Activated CD4-positive, alpha-beta memory T cell treated with anti-CD3 and anti-CD28 coated beads, Interleukin-2, amount 10 ng/mL, durations not matched to agents 7 days and 5 days (primary cell): ENCODE measurements around the gene BRD8. TPM values are rescaled to one million over a fixed set of nuclear protein-coding genes. Genes with fewer than 3 reads are reported as not detected.
A peak's percentile ranks its signal among the peaks of the same experiment; 100 is the strongest.

Experiments used
- CTCF ChIA-PET: fragments of 350-600 bp; sonication (Branson Sonifier 250); formaldehyde crosslinking; loops from one replicate; lab custom pipeline; 2021; ENCODE audit warnings: antibody characterized with exemption, inconsistent platforms; lab: Charles Lee
- POLR2A ChIA-PET: fragments of 350-600 bp; sonication (Branson Sonifier 250); formaldehyde crosslinking; loops from one replicate; lab custom pipeline; 2021; ENCODE audit warnings: antibody characterized with exemption; lab: Charles Lee
- DNase-seq: peaks from one replicate; pipeline ENCODE4 v3.0.0-alpha.2; 2020
- H3K27ac Mint-ChIP-seq: one replicate; pipeline ENCODE4 v1.8.0; 2021; ENCODE audit warnings: mild to moderate bottlenecking, mixed read lengths
- H3K27me3 Mint-ChIP-seq: one replicate; pipeline ENCODE4 v1.8.0; 2021; ENCODE audit warnings: mixed read lengths
- H3K36me3 Mint-ChIP-seq: one replicate; pipeline ENCODE4 v1.8.0; 2021; ENCODE audit warnings: low read depth, mixed read lengths
- H3K4me1 Mint-ChIP-seq: one replicate; pipeline ENCODE4 v1.8.0; 2021; ENCODE audit warnings: mixed read lengths
- H3K4me3 Mint-ChIP-seq: one replicate; pipeline ENCODE4 v1.8.0; 2021; ENCODE audit warnings: mild to moderate bottlenecking, mixed read lengths
- H3K9me3 Mint-ChIP-seq: one replicate; pipeline ENCODE4 v1.8.0; 2021; ENCODE audit warnings: mixed read lengths
- total RNA-seq, 2 experiments: library from RNA; stranded (reverse); gene quantifications; one replicate each; pipeline ENCODE4 v1.2.3, GENCODE V29; 2021

The BRD8 gene
- total RNA-seq, 2 experiments from 2014 or later, result 62.9 to 72.7 TPM

GRCh38 chr5:138188626-138189025 is 10.2 kb upstream of the BRD8 start:
- H3K4me1 Mint-ChIP-seq, result no peaks in the 10 kb centered on the region
- no peaks in the 10 kb centered on the region for H3K9me3 Mint-ChIP-seq
- CTCF ChIA-PET, result interaction anchor here (0.7 to 1.3 kb wide), 3 partner anchors 9 to 222 kb away, joined by 3 to 6 read pairs (median 3); partner anchors contain the start of gene KIF20A
- H3K36me3 Mint-ChIP-seq, result peaks cover 79% of the 10 kb centered on the region
- no peaks in the 10 kb centered on the region for H3K27me3 Mint-ChIP-seq
- POLR2A ChIA-PET, result interaction anchor here (1.1 to 3.3 kb wide), 3 partner anchors 10 to 24 kb away, joined by 3 to 9 read pairs (median 6); partner anchors contain the start of genes BRD8, CDC23 and KIF20A
- DNase-seq, result no peak
- no peak overlapping the region for H3K27ac Mint-ChIP-seq
- H3K4me3 Mint-ChIP-seq, result no peak overlapping the region

DNA sequence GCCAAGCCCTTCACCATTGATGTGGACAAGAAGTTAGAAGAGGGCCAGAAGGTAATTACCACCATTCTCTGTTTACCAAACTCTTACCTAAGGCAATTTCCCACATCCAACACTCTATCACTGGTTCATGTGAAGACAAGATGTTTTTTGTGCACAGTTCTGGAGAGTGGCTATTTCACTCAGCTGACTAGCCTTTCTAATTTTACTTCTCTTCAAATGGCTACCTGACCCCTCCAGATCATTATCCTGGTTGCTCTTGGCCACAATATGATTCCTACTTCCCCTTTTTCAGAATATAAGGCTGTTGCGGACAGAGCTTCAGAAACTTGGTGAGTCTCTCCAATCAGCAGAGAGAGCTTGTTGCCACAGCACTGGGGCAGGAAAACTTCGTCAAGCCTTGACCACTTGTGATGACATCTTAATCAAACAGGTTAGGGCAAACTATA is 7.6 kb upstream of the BRD8 start:
- no peak overlapping the region for H3K4me3 Mint-ChIP-seq
- H3K9me3 Mint-ChIP-seq, result no peaks in the 10 kb centered on the region
- H3K27ac Mint-ChIP-seq, result no peak overlapping the region
- no peaks in the 10 kb centered on the region for H3K27me3 Mint-ChIP-seq
- POLR2A ChIA-PET, result interaction anchor here (0.8 to 3.3 kb wide), 4 partner anchors 9 to 166 kb away, joined by 3 to 9 read pairs (median 5); partner anchors contain the start of genes BRD8, CDC23 and KDM3B
- H3K4me1 Mint-ChIP-seq, result peaks cover 3% of the 10 kb centered on the region
- CTCF ChIA-PET, result no interaction called here
- no peak for DNase-seq
- H3K36me3 Mint-ChIP-seq, result peaks cover 86% of the 10 kb centered on the region

DNA sequence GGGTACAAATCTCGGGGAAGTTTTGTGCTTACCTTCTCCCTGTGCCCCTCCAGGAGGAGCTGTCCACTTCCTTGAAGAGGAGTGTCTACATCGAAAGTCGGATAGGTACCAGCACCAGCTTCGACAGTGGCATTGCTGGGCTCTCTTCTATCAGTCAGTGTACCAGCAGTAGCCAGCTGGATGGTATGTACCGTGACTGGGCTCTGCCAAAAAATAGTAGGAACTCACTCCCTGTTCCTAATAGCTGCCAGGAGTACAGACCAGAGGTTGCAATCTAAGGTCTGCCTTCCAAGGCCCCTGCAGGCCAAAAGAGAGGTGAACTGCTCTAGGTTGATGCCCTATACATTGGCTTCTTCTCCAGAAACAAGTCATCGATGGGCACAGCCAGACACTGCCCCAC is 4.4 kb upstream of the BRD8 start:
- H3K9me3 Mint-ChIP-seq, result no peaks in the 10 kb centered on the region
- CTCF ChIA-PET, result interaction anchor here (3.4 kb wide), 1 partner anchor 170 kb away, joined by 11 read pairs; the partner anchor contains the start of gene KDM3B
- DNase-seq, result no peak

DNA sequence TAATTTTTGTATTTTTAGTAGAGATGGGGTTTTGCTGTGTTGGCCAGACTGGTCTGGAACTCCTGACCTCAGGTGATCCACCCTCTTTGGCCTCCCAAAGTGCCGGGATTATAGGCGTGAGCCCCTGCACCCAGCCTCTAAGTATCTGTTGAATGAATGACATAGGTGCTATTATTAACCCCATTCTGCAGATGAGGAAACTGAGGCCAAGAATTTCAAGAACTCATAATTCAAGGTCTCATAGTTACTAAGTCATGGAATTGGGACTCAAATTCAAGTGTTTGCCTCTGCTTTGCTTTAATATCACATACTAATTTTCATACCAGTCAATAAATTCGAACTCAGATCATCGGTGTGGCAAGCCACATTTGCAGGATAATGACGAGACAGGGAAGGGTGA is 2.4 kb upstream of the BRD8 start:
- CTCF ChIA-PET, result interaction anchor here (0.9 to 5.9 kb wide), 5 partner anchors 9 to 323 kb away, joined by 3 to 59 read pairs (median 4); partner anchors contain the start of genes CDC25C and KDM3B
- peaks cover 55% of the 10 kb centered on the region for H3K36me3 Mint-ChIP-seq
- no peaks in the 10 kb centered on the region for H3K9me3 Mint-ChIP-seq
- POLR2A ChIA-PET, result interaction anchor here (4.1 to 5.4 kb wide), 2 partner anchors 32 to 172 kb away, joined by 30 to 44 read pairs; partner anchors contain the start of genes CDC23 and KDM3B
- no peak for DNase-seq
- H3K4me3 Mint-ChIP-seq, result no peak overlapping the region
- H3K27ac Mint-ChIP-seq, result no peak overlapping the region
- no peaks in the 10 kb centered on the region for H3K27me3 Mint-ChIP-seq
- peaks cover 31% of the 10 kb centered on the region for H3K4me1 Mint-ChIP-seq

More for the DNA sequence above, 4.4 kb upstream of the BRD8 start:
- H3K4me3 Mint-ChIP-seq, result no peak overlapping the region
- H3K27ac Mint-ChIP-seq, result no peak overlapping the region
- peaks cover 18% of the 10 kb centered on the region for H3K4me1 Mint-ChIP-seq
- no peaks in the 10 kb centered on the region for H3K27me3 Mint-ChIP-seq
- H3K36me3 Mint-ChIP-seq, result peaks cover 68% of the 10 kb centered on the region
- POLR2A ChIA-PET, result interaction anchor here (0.7 to 1.0 kb wide), 3 partner anchors 10 to 38 kb away, joined by 3 read pairs; partner anchors contain the start of gene CDC23

DNA sequence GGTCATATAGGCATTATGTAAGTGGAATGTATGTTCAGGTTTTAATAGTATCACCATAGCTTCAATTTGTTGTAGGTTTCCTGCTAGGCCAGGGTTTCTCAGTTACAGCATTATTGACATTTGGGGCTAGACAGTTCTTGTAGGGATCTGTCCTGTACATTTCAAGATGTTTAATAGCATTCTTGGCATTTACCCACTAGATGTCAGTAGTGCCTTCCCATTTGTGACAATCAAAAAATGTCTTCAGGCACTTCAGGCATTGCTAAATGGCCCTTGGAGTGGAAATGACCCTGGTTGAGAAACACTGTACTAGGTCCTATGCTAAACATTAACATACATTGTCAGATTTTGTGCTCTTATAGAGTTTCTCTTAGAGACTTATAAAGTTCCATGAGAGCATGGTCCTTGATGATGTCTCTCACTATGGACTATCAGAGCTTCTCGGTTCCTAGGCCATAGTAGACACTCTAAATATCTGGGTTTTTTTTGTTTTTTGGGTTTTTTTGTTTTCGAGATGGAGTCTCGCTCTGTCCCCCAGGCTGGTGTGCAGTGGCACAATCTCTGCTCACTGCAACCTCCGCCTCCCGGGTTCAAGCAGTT is 1.9 kb upstream of the BRD8 start:
- peak; percentile 19 for DNase-seq
- no peaks in the 10 kb centered on the region for H3K27me3 Mint-ChIP-seq
- CTCF ChIA-PET, result interaction anchor here (0.6 to 5.9 kb wide), 12 partner anchors 8 to 324 kb away, joined by 3 to 59 read pairs (median 4); partner anchors contain the start of genes CDC25C and KDM3B
- H3K4me1 Mint-ChIP-seq, result peaks cover 32% of the 10 kb centered on the region
- POLR2A ChIA-PET, result interaction anchor here (0.7 to 5.4 kb wide), 6 partner anchors 33 to 363 kb away, joined by 8 to 44 read pairs (median 22); partner anchors contain the start of genes CDC23, CDC25C, EGR1 and ETF1
- no peaks in the 10 kb centered on the region for H3K9me3 Mint-ChIP-seq
- no peak overlapping the region for H3K27ac Mint-ChIP-seq
- H3K4me3 Mint-ChIP-seq, result no peak overlapping the region
- peaks cover 52% of the 10 kb centered on the region for H3K36me3 Mint-ChIP-seq

GRCh38 chr5:138179277-138179857 is 937 bp upstream of the BRD8 start:
- Mint-ChIP-seq H3K4me3 (no peak overlapping the region), H3K36me3 (peaks cover 48% of the 10 kb centered on the region), H3K27ac (no peak overlapping the region), H3K4me1 (peaks cover 34% of the 10 kb centered on the region), H3K27me3 (no peaks in the 10 kb centered on the region), H3K9me3 (no peaks in the 10 kb centered on the region)
- peak; percentile 29 for DNase-seq
- ChIA-PET CTCF (interaction anchor here (0.6 to 5.9 kb wide), 13 partner anchors 9 to 324 kb away, joined by 3 to 59 read pairs (median 4); partner anchors contain the start of genes CDC25C and KDM3B), POLR2A (interaction anchor here (0.8 to 5.4 kb wide), 12 partner anchors 8 to 426 kb away, joined by 3 to 44 read pairs (median 10); partner anchors contain the start of genes CDC23, CDC25C, EGR1 and ETF1)

DNA sequence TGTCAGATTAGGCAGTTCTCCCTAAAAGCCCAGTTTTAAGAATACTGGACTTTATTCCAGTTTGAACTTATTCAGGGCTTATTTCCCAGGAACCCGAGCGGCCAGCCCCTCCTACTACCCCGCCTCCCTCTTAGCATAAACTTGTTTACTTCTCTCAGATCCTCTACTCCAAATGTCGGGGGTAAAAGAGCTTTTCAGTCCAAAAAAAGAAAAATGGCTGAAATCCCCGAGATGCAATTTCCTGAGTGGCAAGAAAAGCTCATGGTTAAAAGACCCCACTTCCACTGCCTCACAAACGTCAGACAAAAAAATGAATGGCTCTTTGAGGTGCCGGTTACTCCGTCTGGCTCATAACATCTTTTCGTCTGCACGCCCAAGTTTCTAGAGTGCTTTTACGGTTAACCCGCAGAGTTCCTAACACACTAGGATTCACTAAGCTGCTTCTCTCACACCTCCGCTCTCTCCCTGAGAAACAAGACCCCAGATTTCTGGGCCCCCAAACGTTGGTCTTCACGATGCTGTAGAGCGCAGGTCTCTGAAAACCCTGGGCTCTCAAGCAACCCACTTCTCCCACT is 402 bp downstream of the BRD8 start:
- Mint-ChIP-seq H3K36me3 (peaks cover 45% of the 10 kb centered on the region), H3K4me3 (no peak overlapping the region), H3K27ac (no peak overlapping the region), H3K4me1 (peaks cover 39% of the 10 kb centered on the region), H3K27me3 (no peaks in the 10 kb centered on the region), H3K9me3 (no peaks in the 10 kb centered on the region)
- POLR2A ChIA-PET, result interaction anchor here (0.6 to 5.4 kb wide), 16 partner anchors 10 to 424 kb away, joined by 3 to 44 read pairs (median 5); partner anchors contain the start of genes CDC23, CDC25C, EGR1 and ETF1
- peak; percentile 43 for DNase-seq
- CTCF ChIA-PET, result interaction anchor here (0.6 to 5.9 kb wide), 10 partner anchors 10 to 287 kb away, joined by 3 to 59 read pairs (median 4); partner anchors contain the start of genes CDC23, EGR1 and KDM3B

- DNase-seq, result no peak
- POLR2A ChIA-PET, result no interaction called here
- H3K4me1 Mint-ChIP-seq, result peaks cover 9% of the 10 kb centered on the region
- no peak overlapping the region for H3K4me3 Mint-ChIP-seq
- peaks cover 79% of the 10 kb centered on the region for H3K36me3 Mint-ChIP-seq
- H3K27ac Mint-ChIP-seq, result no peak overlapping the region
- no peaks in the 10 kb centered on the region for H3K27me3 Mint-ChIP-seq
- no peaks in the 10 kb centered on the region for H3K9me3 Mint-ChIP-seq
- CTCF ChIA-PET, result interaction anchor here (0.8 to 1.2 kb wide), 2 partner anchors 10 to 182 kb away, joined by 3 read pairs; partner anchors contain the start of gene KDM3B
Observed at GRCh38 chr5:138170299-138170698, 8.1 kb downstream of the BRD8 start.

DNA sequence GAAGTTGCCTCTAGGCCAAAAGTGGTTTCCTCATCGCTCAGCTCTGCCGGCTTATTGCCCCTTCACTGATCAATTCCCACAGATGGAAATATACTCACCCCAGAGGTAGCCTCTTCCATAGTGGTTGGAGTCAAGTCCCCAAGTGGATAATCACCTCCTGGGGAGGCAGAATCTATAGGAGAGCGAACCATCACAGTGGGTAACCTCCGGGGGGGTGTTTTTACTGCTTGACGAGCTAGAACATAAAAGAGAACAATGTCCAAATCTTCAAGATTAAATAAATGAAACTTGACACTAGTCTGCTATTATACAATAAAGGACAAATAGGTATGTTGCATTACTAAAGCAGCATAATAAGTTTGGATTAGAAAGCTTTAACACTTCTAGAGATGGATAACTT is 9.3 kb downstream of the BRD8 start:
- POLR2A ChIA-PET, result no interaction called here
- no peak for DNase-seq
- Mint-ChIP-seq H3K4me1 (peaks cover 7% of the 10 kb centered on the region), H3K27me3 (no peaks in the 10 kb centered on the region), H3K36me3 (peaks cover 83% of the 10 kb centered on the region), H3K9me3 (no peaks in the 10 kb centered on the region), H3K27ac (no peak overlapping the region), H3K4me3 (no peak overlapping the region)
- CTCF ChIA-PET, result interaction anchor here (0.8 to 1.2 kb wide), 2 partner anchors 11 to 183 kb away, joined by 3 read pairs; partner anchors contain the start of gene KDM3B

- ChIA-PET POLR2A (interaction anchor here (1.1 kb wide), 1 partner anchor 14 kb away, joined by 3 read pairs; no protein-coding TSS in a partner anchor), CTCF (interaction anchor here (1.9 kb wide), 1 partner anchor 16 kb away, joined by 4 read pairs; no protein-coding TSS in a partner anchor)
- no peak for DNase-seq
- Mint-ChIP-seq H3K36me3 (peaks cover 88% of the 10 kb centered on the region), H3K27me3 (no peaks in the 10 kb centered on the region), H3K4me3 (no peak overlapping the region), H3K4me1 (no peaks in the 10 kb centered on the region), H3K27ac (no peak overlapping the region), H3K9me3 (no peaks in the 10 kb centered on the region)
Observed at GRCh38 chr5:138163721-138164120, 14.7 kb downstream of the BRD8 start.

DNA sequence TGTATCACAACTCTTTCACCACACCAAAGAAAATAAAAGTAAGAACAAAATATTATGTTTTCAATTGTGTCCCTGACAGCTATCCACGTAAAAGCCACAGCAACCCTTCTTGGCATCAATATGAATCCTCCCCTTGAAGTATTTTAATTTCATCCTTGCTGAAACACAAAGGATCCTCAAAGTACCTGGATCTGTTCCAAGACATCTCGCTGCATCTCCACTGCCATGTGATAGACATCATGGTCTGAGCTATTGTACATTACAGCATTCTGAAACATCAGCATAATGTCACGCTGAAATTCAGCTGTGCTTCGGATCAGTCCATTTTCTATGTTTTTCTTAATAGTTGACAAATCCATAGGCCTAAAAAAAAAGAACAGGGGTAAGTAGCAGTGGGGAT is 17.7 kb downstream of the BRD8 start:
- Mint-ChIP-seq H3K9me3 (no peaks in the 10 kb centered on the region), H3K4me3 (no peak overlapping the region), H3K27me3 (no peaks in the 10 kb centered on the region), H3K4me1 (no peaks in the 10 kb centered on the region), H3K36me3 (peaks cover 77% of the 10 kb centered on the region), H3K27ac (no peak overlapping the region)
- ChIA-PET POLR2A (no interaction called here), CTCF (interaction anchor here (0.5 kb wide), 1 partner anchor 62 kb away, joined by 4 read pairs; no protein-coding TSS in a partner anchor)
- DNase-seq, result no peak

DNA sequence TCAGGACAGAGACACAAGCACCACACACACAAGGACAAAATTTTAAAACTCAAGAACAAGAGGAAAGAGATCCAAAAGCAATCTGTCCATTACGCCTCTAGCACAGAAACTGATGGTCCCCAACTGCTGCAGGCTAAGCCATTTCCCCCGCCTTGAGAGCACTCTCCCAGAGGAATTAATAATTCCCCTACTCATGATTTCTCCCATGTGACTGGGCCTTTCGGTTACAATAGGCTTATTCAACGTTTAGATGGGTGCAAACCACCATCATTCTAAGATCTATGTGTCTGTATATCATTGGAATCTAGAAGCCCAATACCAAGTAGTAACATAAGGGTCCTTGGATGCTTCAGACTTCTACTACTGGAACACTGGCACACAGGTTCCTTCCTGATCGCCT is 18.8 kb downstream of the BRD8 start:
- H3K4me3 Mint-ChIP-seq, result no peak overlapping the region
- CTCF ChIA-PET, result interaction anchor here (0.6 kb wide), 1 partner anchor 343 kb away, joined by 3 read pairs; no protein-coding TSS in a partner anchor
- no peaks in the 10 kb centered on the region for H3K27me3 Mint-ChIP-seq
- H3K4me1 Mint-ChIP-seq, result no peaks in the 10 kb centered on the region
- H3K27ac Mint-ChIP-seq, result no peak overlapping the region
- peaks cover 68% of the 10 kb centered on the region for H3K36me3 Mint-ChIP-seq
- POLR2A ChIA-PET, result no interaction called here
- no peak for DNase-seq
- H3K9me3 Mint-ChIP-seq, result no peaks in the 10 kb centered on the region
